ENCODE data around the gene FCMR.

The FCMR gene

DNA sequence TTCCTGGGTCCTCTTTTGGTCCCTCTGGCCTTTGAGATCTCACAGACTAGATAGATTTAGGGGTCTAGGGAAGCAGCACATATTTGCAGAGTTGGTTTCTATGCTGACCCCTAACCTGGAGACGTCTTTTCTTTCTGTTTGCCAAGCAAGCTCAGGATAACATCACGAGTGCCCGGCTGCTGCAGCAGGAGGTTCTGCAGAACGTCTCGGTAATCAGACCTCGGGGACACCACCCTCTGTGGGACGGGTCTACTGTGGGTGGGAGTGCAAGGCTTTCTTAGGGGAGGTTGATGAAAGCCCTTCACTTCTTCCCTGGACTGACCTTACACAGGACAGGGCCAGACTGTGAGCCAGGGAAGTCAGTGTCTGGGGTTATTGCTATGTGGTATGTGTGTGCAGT lies 21.6 kb downstream of the FCMR start:
- no peak for DNase-seq

DNA sequence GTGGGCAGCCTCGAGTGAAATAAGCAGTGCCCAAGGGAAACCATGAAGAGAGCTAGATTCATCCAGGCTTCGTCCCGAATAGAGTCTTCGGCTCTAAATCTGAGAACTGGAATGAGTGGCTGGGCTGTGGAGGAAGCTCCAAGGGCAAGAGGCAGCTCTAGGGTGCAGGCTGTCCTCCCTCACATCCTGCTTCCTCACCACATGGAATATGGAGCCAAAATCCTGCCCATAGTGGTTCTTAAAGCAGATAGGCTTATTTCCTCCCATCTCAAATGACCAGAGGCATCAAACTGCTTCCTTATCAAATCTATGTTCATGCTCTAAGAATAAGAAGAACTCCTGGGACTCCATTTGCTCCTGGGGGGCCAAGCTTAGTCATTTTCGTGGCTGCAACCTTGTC lies 22.0 kb downstream of the FCMR start:
- no peak for DNase-seq

DNA sequence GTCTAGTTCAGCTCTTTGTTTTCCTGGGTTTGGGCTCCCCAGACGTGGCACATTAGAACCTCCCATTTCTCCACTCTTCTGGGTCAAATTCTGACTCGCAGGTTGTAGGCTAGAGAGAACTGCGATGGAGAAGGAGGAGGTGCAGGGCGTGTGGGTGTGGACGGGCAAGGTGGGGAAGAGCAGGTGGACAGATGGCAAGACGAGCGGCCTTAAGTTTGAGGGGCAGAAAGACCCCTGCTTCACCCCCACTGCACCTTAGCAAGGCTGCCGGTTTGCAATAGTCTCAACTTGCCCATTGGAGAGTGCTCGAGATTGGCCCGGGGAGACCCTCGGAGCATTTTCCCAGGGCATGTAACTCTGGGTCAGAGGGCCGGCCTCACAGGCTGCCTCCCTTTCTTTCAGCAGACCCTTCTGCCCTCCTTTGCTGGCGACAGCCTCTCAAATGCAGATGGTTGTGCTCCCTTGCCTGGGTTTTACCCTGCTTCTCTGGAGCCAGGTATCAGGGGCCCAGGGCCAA lies 22.8 kb downstream of the FCMR start:
- DNase-seq = no peak

DNA sequence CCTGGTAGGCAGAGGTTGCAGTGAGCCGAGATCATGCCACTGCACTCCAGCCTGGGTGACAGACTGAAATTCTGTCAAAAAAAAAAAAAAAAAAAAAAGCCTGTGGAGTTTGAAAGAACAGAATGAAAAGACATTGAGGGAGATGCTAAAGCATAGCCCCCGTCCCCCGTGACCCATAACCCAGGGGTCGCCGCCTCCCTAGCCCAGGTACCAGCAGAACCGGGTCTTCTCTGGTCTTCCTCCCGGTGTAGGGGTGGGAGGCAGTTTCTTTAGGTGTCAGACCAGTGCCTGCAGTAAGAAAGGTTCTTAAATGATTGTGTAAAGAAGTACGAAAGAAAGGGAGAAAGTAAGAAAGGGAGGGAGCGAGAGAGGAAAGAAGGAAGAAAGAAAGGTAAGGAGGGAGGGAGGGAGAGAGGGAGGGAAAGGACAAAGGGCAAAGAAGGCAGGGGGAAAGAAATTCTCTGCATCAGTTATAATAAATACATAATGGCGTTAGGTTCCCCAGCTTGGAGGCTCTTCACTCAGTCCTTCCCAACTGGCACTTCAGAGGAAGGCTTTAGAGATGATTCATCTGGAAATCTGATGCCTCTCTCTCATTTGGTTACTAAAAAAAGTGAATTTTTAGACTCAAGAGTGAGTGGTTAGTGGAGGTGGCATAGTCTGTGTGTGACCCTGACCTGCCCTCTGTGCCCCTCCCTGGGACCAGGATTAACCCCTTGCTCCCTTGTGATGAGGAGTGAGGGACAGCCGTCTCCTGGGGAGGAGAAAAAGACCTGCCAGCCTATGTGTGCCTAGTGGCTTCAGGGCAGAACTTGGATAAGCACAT lies 23.4 kb downstream of the FCMR start:
- no peak for DNase-seq

DNA sequence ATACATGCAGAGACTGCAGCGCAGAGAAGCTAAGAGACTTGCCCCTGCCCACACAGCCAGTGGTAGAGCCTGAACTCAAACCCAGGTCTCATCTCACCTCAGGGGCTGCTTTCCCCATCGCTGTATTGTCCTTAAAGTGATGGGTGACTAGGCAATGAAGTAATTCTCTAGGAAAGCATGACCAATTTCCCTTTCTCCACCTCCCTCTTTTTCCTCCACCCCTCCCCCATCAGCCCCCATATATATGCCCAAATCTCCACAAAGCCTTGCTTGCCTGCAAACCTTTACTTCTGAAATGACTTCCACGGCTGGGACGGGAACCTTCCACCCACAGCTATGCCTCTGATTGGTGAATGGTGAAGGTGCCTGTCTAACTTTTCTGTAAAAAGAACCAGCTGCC lies 24.6 kb downstream of the FCMR start, which contains the start of gene IL24:
TSS of gene IL24 (plus strand) at position 269 of the 400 bp plus-strand sequence. CDS start 390 bp downstream, outside the sequence.
- DNase-seq = no peak

DNA sequence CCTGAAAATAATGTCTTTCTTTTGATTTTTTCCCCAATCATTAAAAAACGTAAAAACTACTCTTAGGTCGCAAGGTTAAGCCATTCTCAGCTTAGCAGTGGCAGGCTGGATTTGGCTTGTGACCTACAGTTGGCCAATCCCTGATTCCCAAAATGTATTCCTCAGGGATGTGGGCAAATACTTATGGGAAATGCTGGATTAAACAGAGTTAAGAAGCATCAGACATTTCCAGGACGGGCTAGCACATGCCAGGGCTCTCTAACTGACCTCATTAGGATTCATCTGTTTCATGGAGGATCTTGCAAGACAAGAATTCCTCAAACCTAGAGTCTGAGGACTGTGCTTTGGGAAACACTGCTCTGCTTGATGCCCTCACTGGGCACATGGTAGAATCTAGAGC lies 25.5 kb downstream of the FCMR start:
- DNase-seq = no peak

DNA sequence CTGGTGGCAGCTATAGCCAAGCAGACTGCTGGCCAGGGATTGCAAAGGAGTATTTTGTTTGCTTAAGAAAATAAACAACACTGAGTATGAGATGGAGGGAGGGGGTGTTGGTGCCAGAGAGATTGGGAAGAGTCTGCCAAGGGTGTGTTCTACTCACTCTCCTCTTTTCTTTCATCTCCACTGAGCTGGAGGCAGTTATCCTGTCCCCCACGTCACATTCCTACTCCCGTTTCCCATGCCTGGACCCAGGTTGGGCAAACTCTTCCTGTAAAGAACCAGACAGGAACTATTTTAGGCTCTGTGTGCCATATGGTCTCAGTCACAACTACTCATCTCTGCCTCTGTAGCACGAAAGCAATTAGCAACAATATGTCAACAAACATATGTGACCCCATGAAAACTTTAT lies 25.9 kb downstream of the FCMR start:
- DNase-seq = no peak

DNA sequence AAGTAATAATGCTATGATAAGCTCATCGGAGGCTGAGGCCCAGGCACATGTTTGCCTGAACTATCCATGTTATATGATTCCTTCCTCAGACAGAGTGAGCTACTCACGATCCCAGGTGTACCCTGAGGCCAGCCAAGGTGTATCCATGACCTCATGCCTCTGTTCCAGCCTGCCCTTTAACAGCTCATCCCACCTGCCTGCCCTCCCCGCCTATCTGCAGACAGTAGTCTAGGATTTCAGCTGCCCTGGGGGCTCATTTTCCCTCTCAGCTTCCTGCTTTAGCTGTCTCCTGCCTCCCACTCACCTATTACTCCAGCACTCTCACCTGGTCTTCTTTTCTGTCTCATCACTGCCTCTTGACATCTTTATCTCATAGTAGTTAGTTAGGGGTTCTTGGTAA lies 26.4 kb downstream of the FCMR start:
- DNase-seq = no peak

DNA sequence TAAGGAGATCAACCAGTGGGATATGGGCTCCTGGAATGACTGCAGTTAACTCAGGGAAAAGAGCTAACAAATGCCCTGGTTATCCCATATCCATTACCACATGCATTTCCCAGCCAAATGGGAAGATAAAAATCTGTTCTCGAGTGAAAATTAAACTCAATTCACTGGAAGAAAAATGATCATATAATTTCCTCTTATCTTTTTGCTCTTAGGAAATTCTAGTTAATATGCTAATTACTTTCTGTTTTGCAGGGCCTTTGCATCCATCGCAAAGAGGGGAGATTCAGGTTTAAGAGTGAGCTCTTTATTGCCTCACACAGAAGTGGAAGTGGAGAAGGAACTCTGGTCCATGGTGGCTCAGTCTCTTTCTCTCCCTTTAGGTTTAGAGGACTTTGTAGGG lies 28.4 kb downstream of the FCMR start:
- no peak for DNase-seq

DNA sequence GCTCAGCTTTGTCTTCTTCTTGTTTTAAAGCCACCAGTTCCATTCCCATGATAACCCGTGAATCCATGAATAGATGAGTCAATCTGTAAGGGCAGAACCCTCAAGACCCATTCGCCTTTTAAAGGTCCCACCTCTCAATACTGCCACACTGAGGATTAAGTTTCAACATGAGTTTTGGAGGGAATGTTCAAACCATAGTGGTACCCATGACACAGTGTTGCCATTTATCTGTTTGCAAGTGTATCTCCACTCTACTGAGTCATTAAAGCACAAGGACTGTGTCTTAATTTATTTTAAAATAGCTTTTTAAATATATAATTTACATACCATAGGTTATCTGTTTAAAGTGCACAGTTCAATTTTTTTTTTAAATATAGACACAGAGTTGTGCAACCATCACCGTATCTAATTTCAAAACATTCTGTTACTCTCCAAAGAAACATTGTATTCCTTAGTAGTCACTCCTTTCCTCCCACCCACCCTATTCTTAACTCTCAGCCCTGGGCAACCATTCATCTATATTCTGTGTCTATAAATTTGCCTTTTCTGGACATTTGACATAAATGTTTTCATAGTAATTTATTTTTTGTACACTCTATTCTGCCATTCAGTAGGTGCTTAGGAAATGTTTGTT lies 29.3 kb downstream of the FCMR start:
- no peak for DNase-seq

DNA sequence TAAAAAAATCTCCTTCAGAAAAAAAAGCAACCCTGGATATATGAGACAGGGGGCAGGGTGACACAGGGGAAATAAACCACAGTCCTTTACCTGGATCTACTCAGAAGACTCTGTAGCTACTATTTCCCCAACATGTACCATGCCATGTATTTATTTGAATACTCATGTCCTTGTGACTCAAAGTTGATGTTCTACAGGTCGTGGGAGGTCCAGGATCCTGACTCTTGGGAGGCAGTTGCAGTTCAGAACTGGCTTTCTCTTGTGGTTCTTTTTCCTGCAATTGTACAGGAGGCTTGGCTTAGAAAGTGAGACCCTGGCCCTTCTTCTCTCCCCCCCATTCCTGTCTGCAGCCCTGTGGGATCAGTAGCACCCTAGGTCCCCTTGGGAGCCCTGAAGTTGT lies 30.3 kb downstream of the FCMR start:
- DNase-seq = no peak

DNA sequence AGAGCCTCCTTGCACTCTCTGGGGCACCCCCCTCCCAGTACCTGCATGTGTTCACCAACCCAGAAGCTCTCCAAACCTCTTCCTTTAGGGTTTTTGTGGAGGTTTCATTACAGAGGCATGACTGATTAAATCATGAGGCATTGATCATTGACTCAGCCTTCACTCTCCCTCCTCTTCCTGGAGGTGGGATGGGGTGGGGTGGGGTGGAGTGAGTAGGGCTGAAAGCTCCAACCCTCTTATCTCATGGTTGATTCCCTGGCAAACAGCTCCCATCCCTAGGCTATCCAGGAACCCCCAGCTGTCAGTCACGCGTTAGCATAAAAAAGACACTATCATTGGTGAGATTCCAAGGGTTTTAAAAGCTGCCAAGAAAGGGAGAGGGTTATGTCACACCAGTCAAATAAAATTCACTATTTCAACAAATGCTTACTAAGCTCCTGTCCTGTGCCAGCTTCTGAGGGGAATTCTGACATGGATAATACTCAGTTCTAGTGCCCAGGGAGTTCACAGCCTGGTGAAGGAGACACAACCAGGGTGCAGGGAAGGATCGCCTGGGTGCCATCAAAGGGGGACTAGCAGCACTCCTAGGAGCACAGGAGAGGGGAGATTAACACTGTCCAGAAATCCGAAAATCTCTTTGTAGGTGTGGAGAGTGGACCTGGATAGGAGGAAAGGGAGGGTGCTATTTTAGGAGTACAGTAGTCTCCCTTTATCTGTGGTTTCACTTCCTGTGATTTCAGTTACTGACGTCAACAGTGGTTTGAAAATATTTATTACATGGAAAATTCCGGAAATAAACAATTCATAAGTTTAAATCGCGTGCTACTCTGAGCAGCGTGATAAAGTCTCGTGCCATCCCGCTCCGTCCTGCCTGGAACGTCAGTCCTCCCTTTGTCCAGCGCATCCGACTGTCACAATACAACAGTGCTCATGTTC lies 31.3 kb downstream of the FCMR start:
- DNase-seq = no peak

DNA sequence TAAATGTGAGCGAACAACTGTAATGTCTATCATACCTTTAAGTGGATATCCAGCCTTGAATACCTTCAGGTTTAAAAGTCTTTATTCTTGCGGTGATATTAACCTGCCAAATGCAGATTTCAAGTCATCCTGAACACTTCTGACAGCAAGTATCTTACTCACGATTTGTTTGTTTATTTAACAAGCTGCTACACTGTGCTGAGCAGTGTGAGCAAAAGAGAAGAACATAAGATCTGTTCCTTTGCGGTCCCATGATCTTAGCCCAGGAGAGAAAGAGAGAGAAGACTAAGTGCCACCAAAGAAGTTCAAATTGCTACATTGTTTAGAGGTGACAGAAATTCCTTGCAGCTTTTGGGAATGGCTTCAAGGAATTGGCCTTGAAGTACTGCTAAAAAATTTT lies 34.0 kb downstream of the FCMR start:
- no peak for DNase-seq

DNA sequence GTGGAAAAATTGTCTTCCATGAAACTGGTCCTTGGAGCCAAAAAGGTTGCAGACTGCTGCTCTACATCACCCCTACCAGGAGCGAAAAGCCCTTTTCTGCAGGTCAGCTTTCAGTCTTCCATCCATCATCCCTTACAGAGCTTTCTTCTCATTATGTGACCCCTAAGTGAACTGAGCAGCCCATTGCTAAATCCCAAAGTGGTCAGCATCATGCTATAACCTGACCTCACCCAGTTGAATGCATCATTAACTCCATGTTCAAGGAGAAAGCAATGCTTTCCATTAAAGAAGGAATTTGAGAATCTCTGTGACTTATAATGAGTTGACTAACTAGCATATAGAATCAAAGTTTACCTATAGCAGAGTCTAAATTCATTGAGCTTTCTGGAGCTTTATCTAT lies 34.9 kb downstream of the FCMR start:
- DNase-seq = no peak

DNA sequence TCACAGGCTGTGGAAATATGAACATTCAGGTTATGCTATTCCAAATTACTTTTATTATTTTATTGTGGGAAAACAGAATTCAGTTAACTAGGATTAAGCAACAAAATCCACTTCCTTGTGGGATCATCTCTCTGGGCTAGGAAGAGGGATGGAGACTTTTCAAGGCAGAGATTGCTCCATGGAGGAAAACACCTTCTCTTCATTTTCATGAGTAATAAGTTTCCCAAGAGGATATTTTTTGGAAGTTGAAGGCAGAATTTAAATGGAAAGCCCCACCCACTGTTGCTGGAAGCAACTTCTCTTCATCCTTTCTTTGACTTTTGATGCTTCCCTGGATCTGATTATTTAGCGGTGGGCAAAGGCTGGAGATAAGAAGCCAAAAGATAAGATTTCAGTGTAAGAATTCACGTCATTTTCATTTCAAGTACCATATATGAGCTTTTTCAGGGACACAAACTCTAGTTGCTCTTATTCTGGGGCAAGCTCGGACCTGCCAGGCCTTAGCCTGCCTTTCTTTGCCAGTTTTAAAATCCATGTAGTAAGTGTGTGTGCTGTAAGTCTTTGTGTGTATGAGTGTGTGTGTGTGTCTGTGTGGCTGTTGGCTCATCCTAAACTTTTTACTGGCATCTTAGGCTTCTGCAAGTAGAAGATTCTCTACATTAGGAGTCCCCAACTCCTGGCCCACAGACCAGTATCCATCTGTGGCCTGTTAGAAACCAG lies 36.2 kb downstream of the FCMR start:
- DNase-seq = no peak

DNA sequence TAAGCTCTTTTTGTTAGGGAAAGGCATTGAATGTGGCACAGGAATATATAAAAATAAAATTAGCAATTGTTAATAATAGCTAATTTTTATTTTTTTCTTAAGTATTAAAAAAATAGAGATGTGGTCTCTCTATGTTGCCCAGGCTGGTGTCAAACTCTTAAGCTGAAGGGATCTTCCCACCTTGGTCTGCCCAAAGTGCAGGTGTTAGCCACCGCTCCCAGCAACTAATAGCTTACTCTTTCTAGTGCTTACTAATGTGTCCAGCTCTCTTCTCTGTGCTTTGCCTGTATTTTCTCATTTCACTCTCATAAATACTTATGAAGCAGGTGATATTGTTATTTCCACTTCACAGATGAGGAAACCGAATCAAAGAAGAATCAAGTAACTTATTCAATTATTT lies 37.9 kb downstream of the FCMR start:
- no peak for DNase-seq

DNA sequence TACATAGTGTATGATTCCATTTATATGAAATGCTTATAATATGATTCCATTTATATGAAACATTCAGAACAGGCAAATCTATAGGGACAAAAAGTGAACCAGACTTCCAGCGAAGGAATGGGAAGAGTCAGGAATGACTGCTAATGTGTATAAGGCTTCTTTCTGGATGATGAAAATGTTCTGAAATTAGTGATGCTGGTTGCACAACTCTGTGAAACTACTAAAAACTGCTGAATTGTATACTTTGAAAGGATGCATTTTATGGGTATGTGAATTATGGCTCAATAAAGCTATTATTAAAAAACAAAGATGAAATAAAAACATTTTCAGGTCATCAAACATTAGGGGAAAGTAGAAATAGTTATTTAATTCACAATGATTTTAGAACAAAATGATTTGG lies 38.6 kb downstream of the FCMR start:
- DNase-seq = no peak

DNA sequence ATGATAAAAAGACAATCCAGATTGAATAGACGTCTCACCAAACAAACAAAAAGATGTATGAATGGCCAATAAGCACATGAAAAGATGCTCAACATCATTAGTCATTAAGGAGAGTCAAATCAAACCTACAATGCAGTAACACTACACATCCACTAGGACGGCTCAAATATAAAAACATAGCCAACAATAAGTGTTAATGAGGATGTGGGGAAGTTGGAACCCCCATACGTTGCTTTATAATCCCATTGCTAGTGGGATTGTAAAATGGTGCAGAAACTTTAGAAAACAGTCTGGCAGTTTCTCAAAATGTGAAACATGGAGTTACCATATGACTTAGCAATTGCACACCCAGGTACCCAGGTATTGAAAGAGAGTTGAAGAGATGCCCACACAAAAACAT lies 39.2 kb downstream of the FCMR start:
- no peak for DNase-seq

DNA sequence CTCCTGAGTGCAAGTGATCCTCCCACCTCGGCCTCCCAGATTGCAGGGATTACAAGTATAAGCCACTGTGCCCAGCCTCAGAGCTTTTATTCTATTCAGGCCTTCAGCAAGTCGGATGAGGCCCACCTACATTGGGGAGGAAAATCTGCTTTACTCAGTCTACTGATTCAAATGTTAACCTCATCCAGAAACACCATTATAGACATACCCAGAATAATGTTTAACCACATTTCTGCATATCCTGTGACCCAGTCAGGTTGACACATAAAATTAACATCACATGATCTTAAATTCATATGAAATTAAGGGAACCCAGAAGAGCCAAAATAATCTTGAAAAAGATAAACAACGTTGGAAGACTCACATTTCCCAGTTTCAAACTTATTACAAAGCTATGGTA lies 41.4 kb downstream of the FCMR start:
- no peak for DNase-seq

DNA sequence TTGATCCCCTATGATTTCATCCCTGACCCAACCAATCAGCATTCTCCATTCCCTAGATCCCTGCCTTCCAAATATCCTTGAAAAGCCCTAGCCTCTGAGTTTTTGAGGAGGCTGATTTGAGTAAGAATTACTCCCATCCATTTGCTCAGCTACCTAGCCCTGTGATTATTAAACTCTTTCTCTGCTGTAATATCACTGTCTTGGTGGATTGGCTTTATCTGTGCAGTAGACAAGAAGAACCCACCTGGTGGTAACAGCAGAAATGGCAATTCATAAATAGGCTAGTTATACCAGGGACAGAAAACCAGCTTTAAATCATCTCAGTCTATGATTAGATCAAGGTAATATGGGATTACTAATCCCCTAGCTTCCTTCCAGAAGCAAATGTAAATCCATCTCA lies 43.3 kb downstream of the FCMR start:
- DNase-seq = no peak

DNA sequence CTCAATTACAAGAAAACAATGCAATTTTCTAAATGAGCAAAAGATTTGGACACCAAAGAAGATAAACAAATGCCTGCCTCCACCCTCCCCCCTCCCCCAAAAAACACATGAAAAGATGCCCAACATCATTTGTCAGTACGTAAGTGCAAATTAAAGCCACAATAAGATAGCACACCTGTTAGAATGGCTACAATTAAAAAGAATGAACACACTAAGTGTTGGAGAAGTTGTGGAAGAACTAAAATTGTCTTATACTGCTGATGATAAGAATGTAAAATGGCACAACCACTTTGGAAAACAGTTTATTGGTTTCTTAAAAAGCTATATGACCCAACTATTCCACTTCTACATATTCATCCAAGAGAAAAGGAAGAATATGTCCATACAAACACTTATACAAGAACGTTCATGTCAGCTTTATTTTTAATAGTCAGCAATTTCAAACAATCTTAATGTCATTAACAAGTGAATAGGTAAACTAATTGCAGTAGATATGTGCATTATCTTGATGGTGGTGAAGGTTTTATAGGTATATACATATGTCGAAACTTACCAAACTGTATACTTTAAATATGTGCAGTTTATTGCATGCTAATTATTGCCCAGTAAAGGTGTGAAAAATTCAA lies 45.9 kb downstream of the FCMR start:
- DNase-seq = no peak
